Neutrophil (primary cell): ENCODE data around the gene SH3GL1.

Source experiments
- H3K27ac ChIP-seq: fragments of 200-600 bp; sonication (generic); 2 replicates; pipeline ENCODE4 v1.5.1; 2016; ENCODE audit warnings: mild to moderate bottlenecking, moderate library complexity
- H3K27me3 ChIP-seq: fragments of 200-600 bp; sonication (generic); 2 replicates; pipeline ENCODE4 v1.6.0; 2016; ENCODE audit warnings: mild to moderate bottlenecking
- H3K36me3 ChIP-seq: fragments of 200-600 bp; sonication (generic); 2 replicates; pipeline ENCODE4 v1.5.1; 2017
- H3K4me1 ChIP-seq, 2 experiments: fragments of 200-600 bp in 1 of 2; sonication (generic) in 1 of 2; 1 replicate in 1 of 2; 2 replicates in 1 of 2; pipeline versions ENCODE4 v1.5.1 to v1.6.1; 2013 to 2016; ENCODE audit warnings: low read depth in 1 of 2, low read length in 1 of 2, mild to moderate bottlenecking in 1 of 2, moderate library complexity in 1 of 2; ENCODE audit not compliant: control insufficient read depth in 1 of 2, insufficient read depth in 1 of 2
- H3K4me3 ChIP-seq, 2 experiments: fragments of 200-600 bp in 1 of 2; sonication (generic) in 1 of 2; 1 replicate in 1 of 2; 2 replicates in 1 of 2; pipeline ENCODE4 v1.5.1; 2013 to 2016; ENCODE audit warnings: low read depth in 1 of 2, low read length in 1 of 2, mild to moderate bottlenecking in 1 of 2, moderate library complexity in 1 of 2
- H3K9me3 ChIP-seq: fragments of 200-600 bp; sonication (generic); 2 replicates; pipeline ENCODE4 v1.5.1; 2016
- TF ChIP-seq, protein P1 (sequence below): fragments of 200-600 bp; sonication (generic); IDR thresholded peaks from 2 replicates; pipeline ENCODE4 v1.5.1; 2016; ENCODE audit warnings: antibody characterized with exemption

Gene SH3GL1

GRCh38 chr19:4357095-4357797, 43.1 kb downstream of the SH3GL1 start:
- peaks cover 66% of the 10 kb centered on the region for H3K36me3 ChIP-seq
- H3K27me3 ChIP-seq: no peaks in the 10 kb centered on the region
- no peaks in the 10 kb centered on the region for H3K4me1 ChIP-seq

GRCh38 chr19:4354897-4355296, 45.5 kb downstream of the SH3GL1 start:
- Histone ChIP-seq H3K27me3 (no peaks in the 10 kb centered on the region), H3K4me3 (no peak overlapping the region), H3K4me1 (no peaks in the 10 kb centered on the region), H3K36me3 (peaks cover 42% of the 10 kb centered on the region), H3K9me3 (no peaks in the 10 kb centered on the region), H3K27ac (no peak overlapping the region)
- TF ChIP-seq, protein P1, sequence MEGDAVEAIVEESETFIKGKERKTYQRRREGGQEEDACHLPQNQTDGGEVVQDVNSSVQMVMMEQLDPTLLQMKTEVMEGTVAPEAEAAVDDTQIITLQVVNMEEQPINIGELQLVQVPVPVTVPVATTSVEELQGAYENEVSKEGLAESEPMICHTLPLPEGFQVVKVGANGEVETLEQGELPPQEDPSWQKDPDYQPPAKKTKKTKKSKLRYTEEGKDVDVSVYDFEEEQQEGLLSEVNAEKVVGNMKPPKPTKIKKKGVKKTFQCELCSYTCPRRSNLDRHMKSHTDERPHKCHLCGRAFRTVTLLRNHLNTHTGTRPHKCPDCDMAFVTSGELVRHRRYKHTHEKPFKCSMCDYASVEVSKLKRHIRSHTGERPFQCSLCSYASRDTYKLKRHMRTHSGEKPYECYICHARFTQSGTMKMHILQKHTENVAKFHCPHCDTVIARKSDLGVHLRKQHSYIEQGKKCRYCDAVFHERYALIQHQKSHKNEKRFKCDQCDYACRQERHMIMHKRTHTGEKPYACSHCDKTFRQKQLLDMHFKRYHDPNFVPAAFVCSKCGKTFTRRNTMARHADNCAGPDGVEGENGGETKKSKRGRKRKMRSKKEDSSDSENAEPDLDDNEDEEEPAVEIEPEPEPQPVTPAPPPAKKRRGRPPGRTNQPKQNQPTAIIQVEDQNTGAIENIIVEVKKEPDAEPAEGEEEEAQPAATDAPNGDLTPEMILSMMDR: no peak

More at GRCh38 chr19:4357095-4357797, 43.1 kb downstream of the SH3GL1 start:
- Histone ChIP-seq H3K4me3 (no peak overlapping the region), H3K27ac (no peak overlapping the region), H3K9me3 (no peaks in the 10 kb centered on the region)
- TF ChIP-seq, protein P1: no peak

DNA sequence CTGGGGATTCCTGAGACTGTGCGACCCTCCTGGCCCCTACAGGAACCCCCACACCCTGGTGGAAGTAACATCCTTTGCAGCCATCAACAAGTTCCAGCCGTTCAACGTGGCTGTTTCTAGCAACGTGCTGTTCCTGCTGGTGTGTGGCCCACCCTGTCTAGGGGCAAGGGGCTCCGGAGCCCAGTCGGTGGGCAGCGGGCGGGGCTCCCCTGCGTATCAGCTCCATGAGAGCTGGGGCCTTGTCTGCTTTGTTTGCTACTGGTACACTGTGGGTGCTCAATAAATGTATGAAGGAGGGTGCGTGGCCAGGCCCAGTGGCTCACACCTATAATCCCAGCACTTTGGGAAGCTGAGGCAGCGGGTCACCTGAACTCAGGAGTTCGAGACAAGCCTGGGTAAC, 46.1 kb downstream of the SH3GL1 start:
- H3K36me3 ChIP-seq: peaks cover 36% of the 10 kb centered on the region
- H3K27ac ChIP-seq: no peak overlapping the region
- H3K27me3 ChIP-seq: no peaks in the 10 kb centered on the region
- no peak overlapping the region for H3K4me3 ChIP-seq
- TF ChIP-seq, protein P1: no peak
- H3K4me1 ChIP-seq: no peaks in the 10 kb centered on the region
- no peaks in the 10 kb centered on the region for H3K9me3 ChIP-seq

DNA sequence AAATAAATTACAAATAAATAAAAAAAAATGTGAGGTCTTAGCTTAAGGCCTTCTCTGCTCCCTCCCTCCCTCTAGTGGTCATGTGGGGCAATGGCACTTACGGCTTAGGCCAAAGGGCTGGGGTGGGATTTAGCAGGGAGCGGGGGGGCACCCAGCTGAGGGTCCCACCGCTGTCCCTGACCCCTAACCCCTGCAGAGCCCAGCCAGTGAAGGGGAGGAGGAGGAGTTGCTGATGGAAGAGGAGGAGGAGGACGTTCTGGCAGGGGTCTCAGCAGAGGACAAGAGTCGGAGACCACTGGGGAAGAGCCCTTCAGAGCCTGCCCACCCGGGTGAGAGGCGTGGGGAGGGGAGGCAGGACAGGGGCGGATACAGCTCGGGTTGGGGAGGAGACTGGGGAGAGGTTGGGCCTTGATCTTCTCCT, 47.6 kb downstream of the SH3GL1 start:
- Histone ChIP-seq H3K27me3 (no peaks in the 10 kb centered on the region), H3K4me1 (no peaks in the 10 kb centered on the region), H3K9me3 (no peaks in the 10 kb centered on the region), H3K36me3 (peaks cover 20% of the 10 kb centered on the region), H3K27ac (no peak overlapping the region), H3K4me3 (no peak overlapping the region)
- TF ChIP-seq, protein P1: peak; percentile 80

GRCh38 chr19:4350726-4351125, 49.6 kb downstream of the SH3GL1 start:
- H3K9me3 ChIP-seq: no peaks in the 10 kb centered on the region
- peaks cover 9% of the 10 kb centered on the region for H3K36me3 ChIP-seq
- H3K27ac ChIP-seq: no peak overlapping the region
- no peaks in the 10 kb centered on the region for H3K27me3 ChIP-seq
- TF ChIP-seq, protein P1: no peak
- H3K4me3 ChIP-seq: no peak overlapping the region
- peaks cover 0 to 2% of the 10 kb centered on the region in 2 experiments for H3K4me1 ChIP-seq
